Measurements from ENCODE around the gene MAN1C1. TPM values are rescaled to one million over a fixed set of nuclear protein-coding genes. Genes with fewer than 3 reads are reported as not detected.
"Not testable (repeated sequence)": the region's sequence is repeated elsewhere in the genome, so short reads cannot be mapped to it uniquely, and the experiment has no call there.

Gene MAN1C1
- total RNA-seq, 1 donor from 2014 or later = 9.1 TPM

GRCh38 chr1:25731626-25732370 is 115.2 kb downstream of the MAN1C1 start:
- DNase-seq (ENCODE audit: extremely low spot score, unreplicated experiment) = no peak
- no peak for TF ChIP-seq CTCF (conservative IDR thresholded peaks at IDR 0.05)
- no peaks in the 10 kb centered on the region for H3K36me3 Mint-ChIP-seq
- H3K4me3 Mint-ChIP-seq = no peak overlapping the region
- H3K4me1 Mint-ChIP-seq (ENCODE audit: unreplicated experiment) = peaks cover 27% of the 10 kb centered on the region
- H3K27ac Mint-ChIP-seq = no peak overlapping the region
- no peaks in the 10 kb centered on the region for H3K9me3 Mint-ChIP-seq
- H3K27me3 Mint-ChIP-seq = peaks cover 6% of the 10 kb centered on the region

GRCh38 chr1:25732821-25733220 is 116.2 kb downstream of the MAN1C1 start:
- H3K27ac Mint-ChIP-seq = no peak overlapping the region
- peaks cover 21% of the 10 kb centered on the region for H3K4me1 Mint-ChIP-seq (ENCODE audit: unreplicated experiment)
- H3K4me3 Mint-ChIP-seq = no peak overlapping the region
- TF ChIP-seq CTCF (conservative IDR thresholded peaks at IDR 0.05) = no peak
- H3K9me3 Mint-ChIP-seq = no peaks in the 10 kb centered on the region
- peaks cover 6% of the 10 kb centered on the region for H3K27me3 Mint-ChIP-seq
- DNase-seq (ENCODE audit: extremely low spot score, unreplicated experiment) = no peak
- H3K36me3 Mint-ChIP-seq = no peaks in the 10 kb centered on the region

- no peak overlapping the region for H3K27ac Mint-ChIP-seq
- H3K36me3 Mint-ChIP-seq = no peaks in the 10 kb centered on the region
- no peak overlapping the region for H3K4me3 Mint-ChIP-seq
- peaks cover 6% of the 10 kb centered on the region for H3K27me3 Mint-ChIP-seq
- no peak for TF ChIP-seq CTCF (conservative IDR thresholded peaks at IDR 0.05)
- H3K9me3 Mint-ChIP-seq = no peaks in the 10 kb centered on the region
- no peak for DNase-seq (ENCODE audit: extremely low spot score, unreplicated experiment)
- H3K4me1 Mint-ChIP-seq (ENCODE audit: unreplicated experiment) = peaks cover 16% of the 10 kb centered on the region
These were observed 116.7 kb downstream of the MAN1C1 start for GRCh38 chr1:25733271-25733670.

- not testable (repeated sequence) for H3K27me3 Mint-ChIP-seq; H3K36me3 Mint-ChIP-seq; DNase-seq (ENCODE audit: extremely low spot score, unreplicated experiment); H3K9me3 Mint-ChIP-seq; H3K4me3 Mint-ChIP-seq; H3K27ac Mint-ChIP-seq
- peaks cover 13% of the 10 kb centered on the region for H3K4me1 Mint-ChIP-seq (ENCODE audit: unreplicated experiment)
These were observed 118.4 kb downstream of the MAN1C1 start for GRCh38 chr1:25734991-25735390.

- no peak overlapping the region for H3K27ac Mint-ChIP-seq
- H3K27me3 Mint-ChIP-seq = peaks cover 9% of the 10 kb centered on the region
- TF ChIP-seq CTCF (conservative IDR thresholded peaks at IDR 0.05) = no peak
- peaks cover 8% of the 10 kb centered on the region for H3K4me1 Mint-ChIP-seq (ENCODE audit: unreplicated experiment)
- no peak for DNase-seq (ENCODE audit: extremely low spot score, unreplicated experiment)
- H3K4me3 Mint-ChIP-seq = no peak overlapping the region
- no peaks in the 10 kb centered on the region for H3K36me3 Mint-ChIP-seq
- H3K9me3 Mint-ChIP-seq = no peaks in the 10 kb centered on the region
These were observed 119.5 kb downstream of the MAN1C1 start for GRCh38 chr1:25735956-25736529.

- no peak for DNase-seq (ENCODE audit: extremely low spot score, unreplicated experiment)
- Mint-ChIP-seq H3K4me1 (ENCODE audit: unreplicated experiment) (peaks cover 8% of the 10 kb centered on the region), H3K9me3 (no peaks in the 10 kb centered on the region), H3K36me3 (no peaks in the 10 kb centered on the region), H3K27me3 (peaks cover 16% of the 10 kb centered on the region), H3K27ac (no peak overlapping the region), H3K4me3 (no peak overlapping the region)
- TF ChIP-seq CTCF (conservative IDR thresholded peaks at IDR 0.05) = no peak
These were observed 120.5 kb downstream of the MAN1C1 start for GRCh38 chr1:25737130-25737529.

Measured in type B pancreatic cell (in vitro differentiated cells).